Activated CD4-positive, CD25-positive, alpha-beta regulatory T cell treated with anti-CD3 and anti-CD28 coated beads, Interleukin-2, amount 50 U/mL, for 16 hours (primary cell): Measurements from ENCODE around the gene ADAM19.

Experiments used
- DNase-seq: peaks from one replicate; pipeline ENCODE4 v3.0.0-alpha.2; 2020; ENCODE audit warnings: low read depth, low spot score

The ADAM19 gene

DNA sequence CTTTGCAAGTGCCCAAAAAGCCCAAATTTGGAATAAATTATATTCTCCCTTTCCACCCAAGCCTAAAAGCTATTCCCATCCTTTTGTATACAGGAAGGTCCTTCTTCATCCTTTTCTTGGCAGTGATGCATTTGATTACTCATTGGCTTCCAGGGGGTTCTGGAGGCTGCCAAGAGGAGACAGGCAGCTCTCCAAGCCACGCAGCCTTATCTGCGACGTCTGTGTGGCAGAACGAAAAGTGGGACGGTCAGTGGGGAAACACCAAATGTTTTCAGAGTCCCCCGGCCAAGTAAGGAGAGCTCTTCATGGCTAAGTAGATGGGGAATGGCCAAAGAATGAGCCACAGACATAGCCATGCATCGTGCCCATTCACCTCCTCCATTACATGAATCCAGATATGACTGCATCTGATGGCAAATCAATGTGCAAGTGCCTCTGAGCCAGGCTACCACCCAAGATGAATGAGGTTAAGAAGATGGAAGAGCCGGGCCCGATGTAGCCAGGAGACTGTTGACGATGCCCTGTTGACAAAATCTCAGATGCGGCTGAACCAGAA, 12.1 kb downstream of the ADAM19 start:
- no peak for DNase-seq

DNA sequence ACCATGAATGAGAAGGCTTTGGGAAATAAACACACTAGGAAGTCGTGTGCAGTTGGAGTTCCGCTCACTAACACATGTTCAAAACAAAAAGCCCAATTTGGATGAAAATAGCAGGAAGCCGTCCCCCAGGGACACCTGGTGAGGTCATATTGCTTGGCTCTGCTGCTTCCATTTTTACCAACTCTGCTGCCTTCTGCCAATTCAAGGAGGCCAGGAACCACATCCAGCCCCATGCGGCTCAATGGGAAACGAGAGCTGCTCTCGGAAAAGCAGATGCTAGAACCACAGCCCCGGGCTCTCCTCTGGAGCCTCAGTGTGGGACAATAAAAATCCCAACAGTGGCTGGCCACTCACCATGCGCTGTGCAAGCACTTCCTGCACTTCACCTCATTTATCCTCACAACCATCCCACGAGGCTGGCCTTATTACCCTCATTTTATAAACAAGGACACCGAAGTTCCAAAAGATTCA, 13.4 kb downstream of the ADAM19 start:
- no peak for DNase-seq

DNA sequence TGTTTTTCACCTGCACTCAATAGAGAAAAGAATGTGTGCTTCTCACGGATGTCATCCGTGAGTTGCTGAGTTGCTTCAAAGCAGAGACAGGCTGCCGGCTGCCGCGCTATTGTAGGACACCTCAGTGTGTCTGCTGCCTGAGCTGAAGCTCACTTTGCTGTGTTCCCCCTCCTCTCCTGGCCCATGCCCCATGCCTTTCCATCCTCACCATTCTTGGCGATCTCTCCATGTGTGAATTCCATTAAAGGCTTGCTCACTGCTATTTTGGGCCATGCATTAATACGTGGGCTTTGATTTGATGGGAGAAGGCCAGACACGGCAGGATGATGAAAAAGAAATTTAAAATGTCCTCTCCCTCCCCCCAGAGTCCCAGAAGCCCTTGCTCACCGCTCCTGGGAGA, 14.5 kb downstream of the ADAM19 start:
- DNase-seq, result no peak

DNA sequence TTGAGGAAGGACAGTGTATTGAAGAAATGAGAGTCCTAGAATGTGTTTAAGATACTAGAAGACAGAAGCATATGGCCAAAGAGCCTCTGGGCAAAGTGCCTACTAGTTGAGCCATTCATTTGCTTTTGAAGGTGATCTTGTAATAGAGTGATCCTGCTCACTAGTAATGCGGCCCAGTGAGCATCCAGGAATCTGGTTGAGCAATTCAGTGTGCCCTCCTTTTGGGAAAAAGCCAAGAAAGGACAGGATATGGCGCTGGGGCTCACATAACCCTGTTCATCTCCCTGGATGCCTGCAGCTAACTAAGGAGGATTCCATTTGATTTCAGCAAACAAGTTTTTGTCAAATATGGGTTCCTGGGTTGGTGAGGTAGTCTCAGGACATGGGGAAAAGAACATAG, 16.3 kb downstream of the ADAM19 start:
- no peak for DNase-seq

DNA sequence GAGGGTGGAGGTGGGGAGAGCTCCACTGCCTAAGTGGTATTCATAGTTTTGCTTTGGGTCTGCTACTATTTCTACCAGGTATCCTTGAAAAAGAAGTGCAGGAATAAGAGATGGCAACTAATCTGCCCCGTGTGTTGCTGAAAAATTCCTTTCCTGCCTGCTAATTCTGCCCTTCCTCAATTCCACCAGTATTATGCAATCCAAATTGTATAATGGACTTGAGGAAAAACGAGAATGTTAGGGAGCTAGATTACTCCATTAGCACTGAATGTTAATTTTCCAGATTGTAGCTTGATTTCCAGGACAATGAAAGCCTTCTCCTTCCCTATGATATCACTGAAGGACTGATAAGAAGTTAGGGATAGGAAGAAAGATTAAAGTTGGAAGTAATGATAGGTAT, 16.9 kb downstream of the ADAM19 start:
- no peak for DNase-seq

DNA sequence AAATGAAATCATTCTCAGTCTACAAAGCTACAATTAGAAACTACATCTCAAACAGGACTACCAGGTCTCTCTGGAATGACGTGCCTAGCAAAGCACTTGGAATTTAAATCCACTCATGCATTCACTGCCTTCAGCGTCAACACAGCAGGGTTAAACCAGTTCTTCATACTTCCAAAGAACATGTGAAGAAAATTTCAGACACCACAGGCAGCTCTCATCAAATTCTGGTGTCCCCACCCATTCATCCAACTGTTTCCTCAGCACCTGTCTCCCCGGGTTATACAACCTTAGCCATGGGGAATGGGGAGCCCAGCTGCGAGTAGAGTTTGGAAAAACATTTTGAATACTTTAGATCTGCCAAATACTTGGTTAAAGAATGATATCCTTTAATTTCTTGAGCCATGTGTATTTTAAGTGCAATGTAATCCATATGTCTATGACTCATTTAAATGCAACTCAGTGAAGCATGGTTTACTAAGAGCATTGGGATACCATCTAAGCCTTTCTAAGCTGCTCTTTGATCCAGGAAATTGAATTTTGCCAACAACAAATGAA, 17.5 kb downstream of the ADAM19 start:
- DNase-seq, result no peak

DNA sequence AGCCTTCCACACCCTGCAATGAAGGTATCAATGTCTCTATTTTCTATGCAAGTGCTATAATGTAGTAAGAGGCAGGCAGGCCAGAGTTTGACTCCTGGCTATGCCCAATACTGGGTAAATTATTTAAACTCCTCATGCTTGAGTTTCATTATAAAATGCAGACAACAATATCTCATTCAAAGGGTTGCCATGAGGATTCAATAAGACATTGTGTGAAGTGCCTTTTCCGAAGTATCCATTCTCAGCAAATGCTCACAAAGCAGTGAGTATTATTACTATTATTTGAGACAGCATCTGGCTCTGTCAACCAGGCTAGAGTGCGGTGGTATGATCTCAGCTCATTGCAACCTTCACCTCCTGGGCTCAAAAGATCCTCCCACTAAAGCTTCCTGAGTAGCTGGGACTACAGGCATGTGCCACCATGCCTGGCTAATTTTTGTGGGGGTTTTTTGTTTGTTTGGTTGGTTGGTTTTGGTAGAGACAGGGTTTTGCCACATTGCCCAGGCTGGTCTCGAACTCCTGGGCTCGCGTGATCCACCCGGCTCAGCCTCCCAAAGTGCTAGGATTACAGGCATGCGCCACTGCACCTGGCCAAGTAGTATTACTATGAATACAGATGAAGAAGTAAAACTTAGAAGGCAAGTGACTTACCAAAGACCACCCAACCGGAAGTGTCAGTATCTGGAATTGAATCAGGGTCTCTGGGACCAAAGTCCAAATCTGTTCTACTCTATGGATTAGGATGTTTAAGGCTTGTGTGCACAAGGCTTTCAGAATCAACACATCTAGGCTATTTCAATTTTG, 18.8 kb downstream of the ADAM19 start:
- DNase-seq, result no peak

DNA sequence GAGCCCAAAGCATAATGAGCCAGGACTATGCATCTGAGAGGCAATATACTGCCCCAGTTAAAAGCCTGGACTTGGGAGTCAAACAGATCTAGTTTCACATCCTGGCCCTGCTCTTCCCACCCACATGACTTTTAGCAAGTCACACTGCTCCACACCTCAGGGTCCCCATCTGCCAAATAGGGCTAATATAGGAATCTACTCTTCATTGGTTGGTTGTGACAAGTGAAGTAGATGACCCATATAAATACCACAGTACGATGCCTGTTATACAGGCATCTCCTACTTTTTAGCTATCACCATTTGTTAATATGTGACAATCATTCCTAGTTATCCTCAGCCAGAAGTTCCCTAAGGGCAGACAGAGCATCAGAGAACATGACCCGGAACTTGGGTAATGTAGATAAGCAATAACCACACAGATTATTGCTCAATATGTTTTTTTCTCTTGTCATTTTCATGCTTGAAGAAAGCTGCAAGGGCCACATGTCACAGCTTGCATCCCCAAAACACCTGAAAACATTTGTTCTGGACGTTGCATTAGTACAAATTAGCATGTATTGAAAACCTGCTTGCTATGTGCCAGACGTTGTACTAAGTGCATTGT, 20.4 kb downstream of the ADAM19 start:
- DNase-seq, result no peak

DNA sequence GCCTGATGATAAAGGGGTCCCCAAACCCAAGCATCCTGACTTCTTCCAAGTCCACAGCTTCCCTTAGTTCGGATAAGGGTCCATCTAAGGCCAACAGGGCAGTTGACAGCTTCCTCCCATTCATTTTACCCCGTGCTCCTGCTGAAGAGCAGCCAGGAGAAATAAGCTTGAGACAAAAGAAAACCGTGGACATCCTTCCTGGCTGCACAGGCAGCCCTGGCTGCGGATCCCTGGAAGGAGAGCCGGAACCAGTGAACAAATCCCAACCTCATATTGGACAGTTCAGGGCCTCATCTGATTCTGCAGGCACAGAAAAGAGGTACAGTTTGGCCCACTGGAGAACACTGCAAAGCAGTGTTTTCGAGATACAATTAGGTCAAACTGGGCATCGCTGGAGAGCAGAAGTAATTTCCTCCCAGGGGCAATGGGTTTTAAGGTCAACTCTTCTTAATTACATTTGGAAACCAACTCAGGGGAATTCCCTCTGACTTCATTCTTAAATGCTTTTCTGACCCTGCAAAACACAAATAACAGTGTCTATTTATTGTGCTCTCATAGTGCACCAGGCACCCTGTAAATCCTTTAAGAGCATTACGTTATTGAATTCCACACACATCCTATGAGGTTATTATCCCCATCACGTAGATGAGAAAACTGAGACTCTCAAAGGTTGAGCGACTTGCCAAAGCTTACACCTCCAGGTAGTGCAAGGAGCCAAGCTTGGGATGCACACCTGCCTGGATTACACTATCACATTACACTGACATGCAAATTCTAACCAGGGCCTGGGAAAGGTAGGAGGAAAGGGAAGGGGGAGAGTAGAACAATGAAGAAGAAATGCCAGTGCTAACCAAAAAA, 21.2 kb downstream of the ADAM19 start:
- DNase-seq, result no peak

DNA sequence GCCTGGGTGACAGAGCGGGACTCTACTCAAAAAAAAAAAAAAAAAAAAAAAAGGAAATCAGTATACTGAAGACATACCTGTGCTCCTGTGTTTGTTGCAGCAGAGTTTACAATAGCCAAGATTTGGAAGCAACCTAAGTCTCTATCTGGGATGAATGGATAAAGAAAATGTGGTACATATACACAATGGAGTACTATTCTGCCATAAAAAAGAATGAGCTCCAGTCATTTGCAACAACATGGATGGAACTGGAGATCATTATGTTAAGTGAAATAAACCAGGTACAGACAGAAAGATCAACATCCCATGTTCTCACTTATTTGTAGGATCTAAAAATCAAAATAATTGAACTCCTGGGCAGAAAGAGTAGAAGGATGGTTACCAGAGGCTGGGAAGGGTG, 22.9 kb downstream of the ADAM19 start:
- no peak for DNase-seq

DNA sequence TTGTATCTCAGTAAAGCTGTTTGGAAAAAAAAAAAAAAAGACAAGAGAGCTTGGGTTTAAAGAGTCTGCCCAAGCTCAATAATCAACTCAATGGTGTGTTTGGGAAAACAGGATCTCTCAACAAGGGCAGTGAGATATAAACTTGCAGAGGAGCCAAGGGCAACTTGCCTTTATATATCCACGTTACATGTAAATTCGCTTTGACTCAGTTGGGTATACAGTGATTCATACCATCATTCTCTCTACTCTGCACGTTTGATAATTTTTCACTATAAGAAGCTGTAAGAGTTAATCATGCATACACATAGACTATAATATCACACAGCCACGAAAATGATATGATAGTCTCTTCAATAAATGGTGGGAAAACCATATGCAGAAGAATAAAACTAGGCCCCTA, 24.9 kb downstream of the ADAM19 start:
- DNase-seq, result no peak

DNA sequence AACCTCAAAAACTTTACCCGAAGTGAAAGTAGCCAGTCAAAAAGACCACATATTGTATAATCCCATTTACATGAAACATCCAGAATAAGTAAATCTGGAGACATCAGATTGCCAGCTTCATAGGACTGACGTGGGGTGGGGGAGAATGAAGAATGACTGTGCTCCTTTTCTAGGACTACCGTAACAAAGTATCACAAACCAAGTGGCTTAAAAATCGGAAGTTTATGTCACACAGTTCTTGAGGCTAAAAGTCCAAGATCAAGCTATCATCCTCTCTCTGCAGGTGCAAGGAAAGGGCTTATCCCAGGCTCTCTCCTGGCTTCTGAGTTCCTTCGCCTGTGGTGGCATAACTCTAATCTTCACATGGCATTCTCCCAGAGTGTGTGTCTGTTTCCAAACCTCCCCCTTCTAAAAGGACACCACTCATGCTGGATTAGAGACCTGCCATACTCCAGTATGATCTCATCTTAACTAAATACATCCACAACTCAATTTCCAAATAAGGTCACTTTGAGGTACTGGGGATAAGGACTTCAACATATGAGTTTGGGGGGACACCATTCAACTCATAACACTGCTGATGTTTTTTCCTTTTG, 25.5 kb downstream of the ADAM19 start:
- DNase-seq, result no peak

DNA sequence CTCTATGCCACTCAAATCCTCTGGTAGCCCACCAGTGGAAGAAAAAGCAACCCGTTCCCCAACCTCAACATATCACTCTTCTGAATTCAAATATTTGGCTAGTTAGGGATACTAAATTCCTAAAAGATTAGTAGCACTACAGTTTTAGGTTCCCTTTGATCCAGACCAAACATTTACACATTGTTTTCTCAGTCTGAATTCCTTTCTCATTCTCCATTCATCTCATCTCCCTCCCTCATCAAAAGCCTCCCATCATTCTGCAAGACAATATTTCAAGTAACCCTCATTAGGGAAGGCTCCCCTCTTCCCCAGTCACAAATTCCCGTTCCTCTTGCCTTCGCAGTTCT, 26.3 kb downstream of the ADAM19 start:
- DNase-seq, result no peak

DNA sequence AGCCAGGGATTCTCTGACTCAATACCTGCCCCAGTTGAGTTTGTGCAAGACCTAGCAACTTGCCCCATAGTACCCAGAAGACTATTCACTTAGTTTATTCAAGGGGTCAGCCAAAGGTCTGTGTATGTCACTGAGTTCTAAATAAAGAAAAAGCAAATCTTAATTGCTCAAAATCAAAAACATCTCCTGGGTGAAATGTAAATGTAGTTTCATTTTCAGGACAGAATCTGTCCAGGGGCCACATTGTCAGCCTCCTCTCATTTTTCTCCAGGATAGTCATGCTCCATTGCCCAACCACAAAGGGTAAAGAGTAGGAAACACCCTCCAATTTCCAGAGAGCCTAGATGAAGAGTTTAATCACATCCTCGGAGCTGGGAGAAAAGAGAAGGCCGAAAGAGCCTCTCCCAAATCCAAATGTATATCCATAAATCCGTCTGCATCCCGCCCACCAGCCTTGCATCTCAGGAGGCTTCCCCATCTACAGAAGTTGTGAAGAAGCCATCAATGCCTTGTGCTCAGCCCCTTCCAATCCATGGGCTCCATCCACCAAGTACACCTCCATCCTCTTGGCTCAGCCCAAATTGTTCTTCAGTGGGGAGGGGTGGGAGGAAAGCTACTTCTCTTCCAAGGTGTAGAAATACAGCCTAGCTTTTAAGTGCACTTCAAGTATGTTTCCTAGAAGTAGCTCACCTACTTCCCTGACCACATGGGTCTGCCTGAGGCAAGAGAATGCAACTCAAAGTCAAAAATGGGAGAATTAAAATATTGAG, 26.9 kb downstream of the ADAM19 start:
- DNase-seq, result no peak

DNA sequence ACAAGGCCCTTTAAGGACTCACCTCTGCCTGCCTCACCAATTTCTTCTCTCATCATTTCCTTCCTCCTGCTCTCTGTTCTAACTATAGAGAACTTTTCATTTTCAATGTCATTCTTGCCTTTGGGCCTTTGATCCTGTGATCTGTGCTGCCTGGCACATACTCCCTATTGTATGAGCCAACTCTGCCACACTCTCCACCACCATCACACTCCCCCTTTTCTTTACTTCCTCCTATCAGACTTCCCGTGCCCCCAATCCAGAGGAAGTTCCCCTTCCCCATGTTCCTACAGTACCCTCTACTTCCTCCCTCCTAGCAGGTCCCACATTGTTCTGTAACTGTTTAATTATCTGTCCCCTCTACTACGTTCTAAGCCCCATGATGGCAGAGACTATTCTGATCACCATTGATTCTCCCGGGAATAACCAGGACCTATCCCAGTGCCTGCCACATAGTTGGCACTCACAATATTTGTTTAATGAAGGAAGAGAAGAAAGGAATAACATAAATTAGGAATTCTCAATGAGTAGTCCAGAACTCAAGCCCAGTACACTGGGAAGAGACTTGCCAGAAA, 27.5 kb downstream of the ADAM19 start:
- DNase-seq, result no peak

DNA sequence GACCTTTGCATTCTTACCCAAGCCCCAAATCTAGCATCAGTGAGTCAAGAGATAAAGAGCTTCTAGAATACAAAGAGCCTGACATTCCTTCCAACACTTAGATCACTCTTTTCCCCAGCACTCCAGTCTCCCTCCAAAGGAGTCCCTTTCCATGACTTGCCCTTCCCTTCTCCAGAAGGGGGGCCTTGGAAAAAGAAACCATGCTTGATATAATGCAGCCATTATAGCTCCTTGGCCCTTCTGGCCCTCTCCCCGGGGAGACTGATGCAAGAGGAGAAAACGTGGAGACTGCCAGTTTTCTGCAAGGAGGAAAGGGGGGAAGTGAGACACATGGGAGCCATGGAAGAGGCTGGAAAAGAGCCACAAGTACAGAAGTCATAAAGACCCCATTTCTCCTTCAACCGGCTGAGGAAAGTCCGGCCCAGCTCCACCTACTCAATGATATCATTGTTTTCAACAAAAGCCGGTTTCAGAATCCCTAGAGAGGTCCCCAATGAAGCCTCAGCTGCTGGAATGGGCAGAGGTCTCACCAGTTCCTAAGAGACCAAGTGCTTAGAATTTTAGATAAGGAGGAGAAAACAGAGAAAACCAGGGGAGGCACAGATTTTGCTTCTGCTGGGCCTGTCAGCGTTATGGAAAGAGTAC, 29.0 kb downstream of the ADAM19 start:
- DNase-seq, result no peak

DNA sequence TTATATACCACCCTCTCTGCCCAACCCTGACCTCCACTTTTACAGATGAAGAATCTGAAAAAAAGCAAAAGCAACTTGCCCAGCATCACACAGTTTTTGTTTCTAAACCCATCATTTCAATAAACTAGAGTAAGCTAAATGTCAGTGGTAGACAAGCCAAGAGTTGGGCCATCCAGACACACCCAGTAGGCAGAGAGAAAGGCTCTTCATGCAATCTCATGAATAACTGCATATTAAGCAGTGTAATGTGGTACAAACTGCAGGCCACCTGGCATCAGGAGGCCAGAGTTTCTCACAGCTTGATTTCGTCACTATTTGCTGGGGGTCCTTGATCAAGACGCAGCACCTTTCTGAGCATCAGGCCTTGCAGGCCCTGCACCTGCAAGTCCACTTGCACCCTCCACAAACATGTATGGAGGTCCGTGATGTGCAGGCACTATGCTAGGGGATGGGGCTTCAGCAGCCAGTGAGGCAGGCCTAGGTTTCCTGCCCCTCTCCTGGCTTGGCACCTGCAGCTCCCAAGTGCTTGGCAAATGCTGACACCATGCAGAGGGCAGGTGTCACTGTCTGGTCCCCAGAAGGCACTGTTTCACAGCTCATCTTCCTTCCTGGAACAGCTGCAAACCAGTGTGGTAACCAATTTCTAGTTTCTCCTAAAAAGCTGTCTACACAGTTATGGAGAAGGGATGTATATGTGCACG, 29.8 kb downstream of the ADAM19 start:
- DNase-seq, result no peak

DNA sequence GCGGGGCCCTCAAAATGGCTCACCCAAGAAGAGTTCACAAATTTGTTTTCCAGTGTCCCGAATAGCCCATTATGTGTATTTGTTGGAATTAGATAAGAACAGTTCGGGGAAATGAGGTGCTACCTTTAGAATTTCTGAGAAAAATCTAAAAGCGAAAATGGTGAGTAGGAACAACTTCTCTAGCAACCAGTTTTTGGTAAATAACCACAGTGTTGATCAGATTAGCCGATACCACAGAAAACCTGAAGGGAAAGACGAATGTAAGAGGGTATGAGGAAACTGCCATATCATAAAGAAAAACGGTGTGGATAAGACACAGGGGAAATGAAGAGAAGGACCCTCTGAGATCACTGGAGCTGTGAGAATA, 31.0 kb downstream of the ADAM19 start:
- DNase-seq, result no peak
